Calu3 (cell line): ENCODE data around the gene ATP9A. TPM values are rescaled to one million over a fixed set of nuclear protein-coding genes. Genes with fewer than 3 reads are reported as not detected.
"Not testable (repeated sequence)": the region's sequence is repeated elsewhere in the genome, so short reads cannot be mapped to it uniquely, and the experiment has no call there.

ENCODE experiments used
- Bru-seq: library from RNA; stranded (reverse); fragments of 400-500 nt; gene quantifications from one replicate; lab custom pipeline; 2021; lab: Mats Ljungman, UMichigan
- BruChase-seq, 2 experiments: library from RNA; stranded (reverse); fragments of 400-500 nt; gene quantifications; one replicate each; lab custom pipeline; 2021; lab: Mats Ljungman, UMichigan
- BruUV-seq: library from RNA; stranded (reverse); fragments of 400-500 nt; replicated peaks from 2 replicates; lab custom pipeline; 2021; lab: Mats Ljungman, UMichigan
- CTCF ChIA-PET: fragments of 300-600 bp; sonication (Branson Sonifier 250); formaldehyde crosslinking; loops from one replicate; lab custom pipeline; 2022; ENCODE audit warnings: antibody characterized with exemption; lab: Charles Lee
- DNase-seq: peaks from one replicate; pipeline ENCODE4 v3.0.0; 2022
- H3K27ac Mint-ChIP-seq: one replicate; pipeline ENCODE4 v1.8.0; 2022; ENCODE audit warnings: mixed read lengths; ENCODE audit not compliant: unreplicated experiment
- H3K27me3 Mint-ChIP-seq: one replicate; pipeline ENCODE4 v1.8.0; 2022; ENCODE audit warnings: mixed read lengths; ENCODE audit not compliant: unreplicated experiment
- H3K36me3 Mint-ChIP-seq: one replicate; pipeline ENCODE4 v1.8.0; 2022; ENCODE audit warnings: mild to moderate bottlenecking, moderate library complexity, mixed read lengths; ENCODE audit not compliant: insufficient read depth, unreplicated experiment
- H3K4me1 Mint-ChIP-seq: one replicate; pipeline ENCODE4 v1.8.0; 2022; ENCODE audit warnings: mild to moderate bottlenecking, low read depth, mixed read lengths; ENCODE audit not compliant: unreplicated experiment
- H3K4me3 Mint-ChIP-seq: one replicate; pipeline ENCODE4 v1.8.0; 2022; ENCODE audit warnings: mild to moderate bottlenecking, low read depth, moderate library complexity, mixed read lengths; ENCODE audit not compliant: unreplicated experiment
- H3K9me3 Mint-ChIP-seq: one replicate; pipeline ENCODE4 v1.8.0; 2022; ENCODE audit warnings: low read depth, mixed read lengths; ENCODE audit not compliant: unreplicated experiment
- CTCF ChIP-seq: fragments of 200-600 bp; IDR thresholded peaks from one replicate; pipeline ENCODE4 v1.8.0; 2022; ENCODE audit warnings: antibody characterized with exemption; ENCODE audit not compliant: unreplicated experiment
- intact Hi-C: fragments of 100-400 bp; cut with micrococcal nuclease; formaldehyde crosslinking; loops from one replicate; pipeline ENCODE4 v1.10.0; 2022; ENCODE audit not compliant: unreplicated experiment
- long read RNA-seq: library from polyadenylated mRNA; stranded (forward); transcript quantifications from one replicate; pipeline ENCODE4 v2.0.0, GENCODE V29; 2022
- total RNA-seq: library from RNA; stranded (reverse); gene quantifications from 2 replicates; pipeline ENCODE4 v1.2.3, GENCODE V29; 2022

The ATP9A gene, protein sequence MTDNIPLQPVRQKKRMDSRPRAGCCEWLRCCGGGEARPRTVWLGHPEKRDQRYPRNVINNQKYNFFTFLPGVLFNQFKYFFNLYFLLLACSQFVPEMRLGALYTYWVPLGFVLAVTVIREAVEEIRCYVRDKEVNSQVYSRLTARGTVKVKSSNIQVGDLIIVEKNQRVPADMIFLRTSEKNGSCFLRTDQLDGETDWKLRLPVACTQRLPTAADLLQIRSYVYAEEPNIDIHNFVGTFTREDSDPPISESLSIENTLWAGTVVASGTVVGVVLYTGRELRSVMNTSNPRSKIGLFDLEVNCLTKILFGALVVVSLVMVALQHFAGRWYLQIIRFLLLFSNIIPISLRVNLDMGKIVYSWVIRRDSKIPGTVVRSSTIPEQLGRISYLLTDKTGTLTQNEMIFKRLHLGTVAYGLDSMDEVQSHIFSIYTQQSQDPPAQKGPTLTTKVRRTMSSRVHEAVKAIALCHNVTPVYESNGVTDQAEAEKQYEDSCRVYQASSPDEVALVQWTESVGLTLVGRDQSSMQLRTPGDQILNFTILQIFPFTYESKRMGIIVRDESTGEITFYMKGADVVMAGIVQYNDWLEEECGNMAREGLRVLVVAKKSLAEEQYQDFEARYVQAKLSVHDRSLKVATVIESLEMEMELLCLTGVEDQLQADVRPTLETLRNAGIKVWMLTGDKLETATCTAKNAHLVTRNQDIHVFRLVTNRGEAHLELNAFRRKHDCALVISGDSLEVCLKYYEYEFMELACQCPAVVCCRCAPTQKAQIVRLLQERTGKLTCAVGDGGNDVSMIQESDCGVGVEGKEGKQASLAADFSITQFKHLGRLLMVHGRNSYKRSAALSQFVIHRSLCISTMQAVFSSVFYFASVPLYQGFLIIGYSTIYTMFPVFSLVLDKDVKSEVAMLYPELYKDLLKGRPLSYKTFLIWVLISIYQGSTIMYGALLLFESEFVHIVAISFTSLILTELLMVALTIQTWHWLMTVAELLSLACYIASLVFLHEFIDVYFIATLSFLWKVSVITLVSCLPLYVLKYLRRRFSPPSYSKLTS
- total RNA-seq, result 90.3 and 98.5 TPM in 2 replicates
- Bru-seq, nascent RNA, result percentile 88 among the genes with signal in this experiment
- BruChase-seq, experiment 1, labeled RNA remaining after a 6-hour chase, result percentile 86 among the genes with signal in this experiment
- percentile 82 among the genes with signal in this experiment for BruChase-seq, experiment 2, labeled RNA remaining after a 2-hour chase
- long read RNA-seq, full-length matches to known transcripts, result 21 of 55 reads
- long read RNA-seq, partial matches to known transcripts, result 4 of 55 reads
- long read RNA-seq, other reads (novel, unspliced or antisense), result 30 of 55 reads

DNA sequence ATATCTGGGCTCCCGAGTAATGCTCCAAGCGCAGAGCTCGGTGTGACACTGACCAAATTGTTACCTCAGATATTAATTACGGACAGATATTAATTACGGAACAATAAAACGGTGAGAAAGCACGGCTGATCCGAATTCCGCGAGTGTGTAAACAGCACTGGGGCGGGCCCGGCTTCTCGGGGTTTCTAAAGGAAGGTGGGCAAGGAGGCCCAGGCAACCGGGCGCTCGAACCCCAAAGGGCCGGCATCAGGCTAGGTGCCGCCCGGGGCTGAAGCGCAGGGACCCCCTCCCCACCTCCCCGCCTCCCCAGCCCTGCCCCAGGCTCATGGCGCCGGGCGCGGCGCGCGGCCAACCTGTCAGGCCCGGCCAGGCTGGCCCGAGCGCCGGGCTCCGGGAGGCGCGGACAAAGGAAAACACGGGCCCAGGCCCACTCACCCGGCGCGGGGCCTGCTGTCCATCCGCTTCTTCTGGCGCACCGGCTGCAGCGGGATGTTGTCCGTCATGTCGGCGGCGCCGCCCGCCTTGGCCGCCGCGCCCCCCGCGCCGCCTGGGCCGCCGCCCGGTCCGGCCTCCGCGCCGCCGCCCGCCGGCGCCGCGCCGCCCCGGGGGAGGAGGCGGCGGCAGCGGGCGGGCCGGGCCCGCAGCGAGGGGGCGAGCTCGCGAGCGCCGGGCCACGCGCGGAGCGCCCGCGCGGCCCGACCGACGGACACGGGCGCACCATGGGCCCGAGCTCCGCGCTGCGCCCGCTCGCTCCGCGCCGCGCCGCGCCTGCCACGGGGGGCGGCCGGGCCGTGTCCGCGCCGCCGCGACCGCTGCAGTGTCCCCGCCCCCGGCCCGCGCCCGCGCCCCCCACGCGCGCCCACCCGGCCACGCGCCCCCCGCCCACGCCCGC is at the start of gene ATP9A:
Gene ATP9A (minus strand): TSS at position 524 of the 892 bp plus-strand sequence. CDS start 21 bp downstream, at position 503.
- peak; percentile 53 for DNase-seq
- Mint-ChIP-seq H3K27me3 (no peaks in the 10 kb centered on the region), H3K9me3 (no peaks in the 10 kb centered on the region), H3K27ac (peak within 1 kb of the TSS; percentile 82), H3K4me1 (peaks cover 32% of the 10 kb centered on the region), H3K36me3 (peaks cover 36% of the 10 kb centered on the region), H3K4me3 (peak within 1 kb of the TSS; percentile 74)
- peak; percentile 2 for TF ChIP-seq CTCF
- intact Hi-C loops, result loop anchor here (1.0 to 10.0 kb wide), 4 partner anchors 24 to 317 kb away; no protein-coding TSS in a partner anchor
- CTCF ChIA-PET, result interaction anchor here (0.6 to 1.9 kb wide), 5 partner anchors 51 to 293 kb away, joined by 3 to 15 read pairs (median 3); no protein-coding TSS in a partner anchor
- no TSS peak for BruUV-seq

GRCh38 chr20:51816856-51817255 is 48.7 kb upstream of the ATP9A start:
- BruUV-seq, H3K4me3 Mint-ChIP-seq, DNase-seq, H3K9me3 Mint-ChIP-seq, intact Hi-C loops, H3K36me3 Mint-ChIP-seq, H3K4me1 Mint-ChIP-seq, H3K27ac Mint-ChIP-seq: not testable (repeated sequence)
- CTCF ChIA-PET, result interaction anchor here (0.7 kb wide), 1 partner anchor 277 kb away, joined by 3 read pairs; no protein-coding TSS in a partner anchor
- peaks cover 14% of the 10 kb centered on the region for H3K27me3 Mint-ChIP-seq

GRCh38 chr20:51815383-51816076 is 47.3 kb upstream of the ATP9A start:
- H3K4me1 Mint-ChIP-seq, result no peaks in the 10 kb centered on the region
- no peaks in the 10 kb centered on the region for H3K36me3 Mint-ChIP-seq
- no peak overlapping the region for H3K27ac Mint-ChIP-seq
- H3K27me3 Mint-ChIP-seq, result peaks cover 14% of the 10 kb centered on the region
- intact Hi-C loops, result no loop called here
- H3K9me3 Mint-ChIP-seq, result peaks cover 3% of the 10 kb centered on the region
- no TSS peak for BruUV-seq
- no peak for DNase-seq
- no peak for TF ChIP-seq CTCF
- CTCF ChIA-PET, result no interaction called here
- no peak overlapping the region for H3K4me3 Mint-ChIP-seq
